SK-N-SH (cell line): ENCODE measurements around the gene EPHB2.

Experiments
- EZH2phosphoT487 ChIP-seq: fragments of 200-600 bp; sonication (generic); IDR thresholded peaks from 2 replicates; pipeline ENCODE4 v1.6.1; 2017; ENCODE audit warnings: low read depth, mixed run types, mild to moderate bottlenecking, antibody characterized with exemption, moderate library complexity, borderline replicate concordance
- JUND ChIP-seq: IDR thresholded peaks from 2 replicates; pipeline ENCODE4 v1.4.0; 2012
- POLR2AphosphoS5 ChIP-seq: IDR thresholded peaks from 2 replicates; pipeline ENCODE4 v1.6.1; 2012; ENCODE audit warnings: low read depth, low read length
- SIN3A ChIP-seq: IDR thresholded peaks from 2 replicates; pipeline ENCODE4 v1.6.1; 2012; ENCODE audit warnings: low read depth, mild to moderate bottlenecking, low read length, moderate library complexity, borderline replicate concordance
- TF ChIP-seq, protein P1 (sequence below): fragments of 200-600 bp; sonication (generic); IDR thresholded peaks from 2 replicates; pipeline ENCODE4 v1.6.1; 2017; ENCODE audit warnings: antibody characterized with exemption, mild to moderate bottlenecking, moderate library complexity
- TF ChIP-seq, protein P2 (sequence below): IDR thresholded peaks from 2 replicates; pipeline ENCODE4 v1.4.0; 2012; ENCODE audit warnings: low read depth
- TF ChIP-seq, protein P3 (sequence below): IDR thresholded peaks from 2 replicates; pipeline ENCODE4 v1.6.1; 2012; ENCODE audit warnings: mild to moderate bottlenecking, low read depth, low read length, moderate library complexity

DNA sequence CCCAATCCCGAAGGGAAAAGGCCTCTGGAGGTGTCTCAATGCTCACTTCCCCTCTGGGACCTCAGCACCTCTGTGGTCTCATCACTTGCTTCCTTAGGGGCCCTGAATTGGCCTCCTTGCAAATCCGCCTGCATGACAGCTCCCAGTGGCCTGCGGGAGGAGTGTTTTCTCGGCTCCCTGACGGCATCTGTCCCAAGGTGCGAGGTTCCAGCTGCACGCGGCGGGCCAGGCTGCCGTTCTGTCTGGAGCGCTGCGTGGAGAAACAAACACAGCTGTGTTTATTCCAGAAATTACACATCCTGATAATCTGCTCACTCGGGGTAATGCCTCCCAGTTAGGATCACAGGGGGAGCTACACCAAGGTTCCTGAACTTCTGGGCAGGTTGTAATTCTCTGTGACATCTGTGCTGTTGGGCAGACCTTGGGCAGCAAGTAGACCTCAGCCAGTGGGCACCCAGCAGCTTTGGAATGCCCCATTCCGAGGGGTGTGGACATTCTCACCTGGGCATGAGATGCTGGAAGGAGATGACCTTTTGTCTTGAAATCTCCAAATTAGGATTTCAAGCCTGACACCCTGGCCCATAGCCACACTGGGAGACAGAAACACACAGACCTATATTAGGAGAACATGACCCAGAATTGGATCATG is 18.2 kb downstream of the EPHB2 start:
- TF ChIP-seq, protein P1, sequence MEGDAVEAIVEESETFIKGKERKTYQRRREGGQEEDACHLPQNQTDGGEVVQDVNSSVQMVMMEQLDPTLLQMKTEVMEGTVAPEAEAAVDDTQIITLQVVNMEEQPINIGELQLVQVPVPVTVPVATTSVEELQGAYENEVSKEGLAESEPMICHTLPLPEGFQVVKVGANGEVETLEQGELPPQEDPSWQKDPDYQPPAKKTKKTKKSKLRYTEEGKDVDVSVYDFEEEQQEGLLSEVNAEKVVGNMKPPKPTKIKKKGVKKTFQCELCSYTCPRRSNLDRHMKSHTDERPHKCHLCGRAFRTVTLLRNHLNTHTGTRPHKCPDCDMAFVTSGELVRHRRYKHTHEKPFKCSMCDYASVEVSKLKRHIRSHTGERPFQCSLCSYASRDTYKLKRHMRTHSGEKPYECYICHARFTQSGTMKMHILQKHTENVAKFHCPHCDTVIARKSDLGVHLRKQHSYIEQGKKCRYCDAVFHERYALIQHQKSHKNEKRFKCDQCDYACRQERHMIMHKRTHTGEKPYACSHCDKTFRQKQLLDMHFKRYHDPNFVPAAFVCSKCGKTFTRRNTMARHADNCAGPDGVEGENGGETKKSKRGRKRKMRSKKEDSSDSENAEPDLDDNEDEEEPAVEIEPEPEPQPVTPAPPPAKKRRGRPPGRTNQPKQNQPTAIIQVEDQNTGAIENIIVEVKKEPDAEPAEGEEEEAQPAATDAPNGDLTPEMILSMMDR = no peak
- TF ChIP-seq, protein P2, sequence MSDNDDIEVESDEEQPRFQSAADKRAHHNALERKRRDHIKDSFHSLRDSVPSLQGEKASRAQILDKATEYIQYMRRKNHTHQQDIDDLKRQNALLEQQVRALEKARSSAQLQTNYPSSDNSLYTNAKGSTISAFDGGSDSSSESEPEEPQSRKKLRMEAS = no peak
- TF ChIP-seq POLR2AphosphoS5 = no peak
- TF ChIP-seq EZH2phosphoT487 = no peak
- no peak for TF ChIP-seq SIN3A
- no peak for TF ChIP-seq JUND
- TF ChIP-seq, protein P3, sequence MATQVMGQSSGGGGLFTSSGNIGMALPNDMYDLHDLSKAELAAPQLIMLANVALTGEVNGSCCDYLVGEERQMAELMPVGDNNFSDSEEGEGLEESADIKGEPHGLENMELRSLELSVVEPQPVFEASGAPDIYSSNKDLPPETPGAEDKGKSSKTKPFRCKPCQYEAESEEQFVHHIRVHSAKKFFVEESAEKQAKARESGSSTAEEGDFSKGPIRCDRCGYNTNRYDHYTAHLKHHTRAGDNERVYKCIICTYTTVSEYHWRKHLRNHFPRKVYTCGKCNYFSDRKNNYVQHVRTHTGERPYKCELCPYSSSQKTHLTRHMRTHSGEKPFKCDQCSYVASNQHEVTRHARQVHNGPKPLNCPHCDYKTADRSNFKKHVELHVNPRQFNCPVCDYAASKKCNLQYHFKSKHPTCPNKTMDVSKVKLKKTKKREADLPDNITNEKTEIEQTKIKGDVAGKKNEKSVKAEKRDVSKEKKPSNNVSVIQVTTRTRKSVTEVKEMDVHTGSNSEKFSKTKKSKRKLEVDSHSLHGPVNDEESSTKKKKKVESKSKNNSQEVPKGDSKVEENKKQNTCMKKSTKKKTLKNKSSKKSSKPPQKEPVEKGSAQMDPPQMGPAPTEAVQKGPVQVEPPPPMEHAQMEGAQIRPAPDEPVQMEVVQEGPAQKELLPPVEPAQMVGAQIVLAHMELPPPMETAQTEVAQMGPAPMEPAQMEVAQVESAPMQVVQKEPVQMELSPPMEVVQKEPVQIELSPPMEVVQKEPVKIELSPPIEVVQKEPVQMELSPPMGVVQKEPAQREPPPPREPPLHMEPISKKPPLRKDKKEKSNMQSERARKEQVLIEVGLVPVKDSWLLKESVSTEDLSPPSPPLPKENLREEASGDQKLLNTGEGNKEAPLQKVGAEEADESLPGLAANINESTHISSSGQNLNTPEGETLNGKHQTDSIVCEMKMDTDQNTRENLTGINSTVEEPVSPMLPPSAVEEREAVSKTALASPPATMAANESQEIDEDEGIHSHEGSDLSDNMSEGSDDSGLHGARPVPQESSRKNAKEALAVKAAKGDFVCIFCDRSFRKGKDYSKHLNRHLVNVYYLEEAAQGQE = no peak
